ENCODE results near the gene CNTNAP5. TPM values are rescaled to one million over a fixed set of nuclear protein-coding genes. Genes with fewer than 3 reads are reported as not detected.

The CNTNAP5 gene
- total RNA-seq, 4 donors from 2014 or later = 0.20 to 1.4 (median 0.68) TPM; not detected in 1

GRCh38 chr2:124610866-124611265, 585.8 kb downstream of the CNTNAP5 start:
- Histone ChIP-seq H3K4me1 (no peaks in the 10 kb centered on the region), H3K27me3 (no peaks in the 10 kb centered on the region), H3K4me3 (no peak overlapping the region), H3K36me3 (no peaks in the 10 kb centered on the region), H3K9me3 (no peaks in the 10 kb centered on the region), H3K27ac (no peak overlapping the region)
- TF ChIP-seq POLR2AphosphoS5 (IDR thresholded peaks at IDR 0.05) = no peak
- TF ChIP-seq EP300 (IDR thresholded peaks at IDR 0.05; ENCODE audit: low read depth) = no peak
- no peak for TF ChIP-seq POLR2A (IDR thresholded peaks at IDR 0.05)
- no peak for TF ChIP-seq CTCF (IDR thresholded peaks at IDR 0.05)
- WGBS, 2 donors (ENCODE audit: low coverage in 1 of 2) = 88 to 92% methylated on average over 7 to 10 of the region's 10 CpGs
- DNase-seq = no peak
- in situ Hi-C loops (cut with MboI; ENCODE audit: low pct_ligation_motif_present in 1 of 4, low pct_unique_long_range_greater_than_20kb in 1 of 4, low sequenced_read_pairs in 3 of 4) (no loop called here), intact Hi-C loops (cut with DNase I; ENCODE audit: low total_unique reads) (no loop called here)

GRCh38 chr2:124623560-124623959, 598.5 kb downstream of the CNTNAP5 start:
- Histone ChIP-seq H3K4me1 (no peaks in the 10 kb centered on the region), H3K36me3 (no peaks in the 10 kb centered on the region), H3K4me3 (no peak overlapping the region), H3K27ac (no peak overlapping the region), H3K9me3 (no peaks in the 10 kb centered on the region), H3K27me3 (no peaks in the 10 kb centered on the region)
- intact Hi-C loops (cut with DNase I; ENCODE audit: low total_unique reads) = no loop called here
- DNase-seq = no peak
- in situ Hi-C loops (cut with MboI; ENCODE audit: low pct_ligation_motif_present in 1 of 4, low pct_unique_long_range_greater_than_20kb in 1 of 4, low sequenced_read_pairs in 3 of 4) = no loop called here
- no peak for TF ChIP-seq POLR2A (IDR thresholded peaks at IDR 0.05)
- TF ChIP-seq CTCF (IDR thresholded peaks at IDR 0.05) = no peak
- no peak for TF ChIP-seq POLR2AphosphoS5 (IDR thresholded peaks at IDR 0.05)
- TF ChIP-seq EP300 (IDR thresholded peaks at IDR 0.05; ENCODE audit: low read depth) = no peak

- Histone ChIP-seq H3K27ac (no peak overlapping the region), H3K9me3 (no peaks in the 10 kb centered on the region), H3K4me3 (no peak overlapping the region), H3K36me3 (no peaks in the 10 kb centered on the region), H3K4me1 (no peaks in the 10 kb centered on the region), H3K27me3 (no peaks in the 10 kb centered on the region)
- 50 to 70% methylated on average over 2 to 5 of the region's 5 CpGs for WGBS, 2 donors (ENCODE audit: low coverage in 1 of 2)
- in situ Hi-C loops (cut with MboI; ENCODE audit: low pct_ligation_motif_present in 1 of 4, low pct_unique_long_range_greater_than_20kb in 1 of 4, low sequenced_read_pairs in 3 of 4) = no loop called here
- TF ChIP-seq POLR2A (IDR thresholded peaks at IDR 0.05) = no peak
- no peak for TF ChIP-seq POLR2AphosphoS5 (IDR thresholded peaks at IDR 0.05)
- TF ChIP-seq CTCF (IDR thresholded peaks at IDR 0.05) = no peak
- TF ChIP-seq EP300 (IDR thresholded peaks at IDR 0.05; ENCODE audit: low read depth) = no peak
- intact Hi-C loops (cut with DNase I; ENCODE audit: low total_unique reads) = no loop called here
- no peak for DNase-seq
Observed at GRCh38 chr2:124625561-124625960, 600.5 kb downstream of the CNTNAP5 start.

GRCh38 chr2:124626993-124627392, 601.9 kb downstream of the CNTNAP5 start:
- H3K27ac ChIP-seq = no peak overlapping the region
- H3K4me3 ChIP-seq = no peak overlapping the region
- no peaks in the 10 kb centered on the region for H3K36me3 ChIP-seq
- no peak for TF ChIP-seq POLR2AphosphoS5 (IDR thresholded peaks at IDR 0.05)
- TF ChIP-seq CTCF (IDR thresholded peaks at IDR 0.05) = no peak
- no peak for TF ChIP-seq EP300 (IDR thresholded peaks at IDR 0.05; ENCODE audit: low read depth)
- TF ChIP-seq POLR2A (IDR thresholded peaks at IDR 0.05) = no peak
- H3K27me3 ChIP-seq = no peaks in the 10 kb centered on the region
- DNase-seq = no peak
- intact Hi-C loops (cut with DNase I; ENCODE audit: low total_unique reads) = no loop called here
- H3K9me3 ChIP-seq = no peaks in the 10 kb centered on the region
- no peaks in the 10 kb centered on the region for H3K4me1 ChIP-seq
- WGBS, 2 donors (ENCODE audit: low coverage in 1 of 2) = 82% methylated on average over 5 of the region's 5 CpGs; no CpG with 5 or more reads in 1 of the 2 donors
- in situ Hi-C loops (cut with MboI; ENCODE audit: low pct_ligation_motif_present in 1 of 4, low pct_unique_long_range_greater_than_20kb in 1 of 4, low sequenced_read_pairs in 3 of 4) = no loop called here
